ENCODE results near the gene KL. TPM values are rescaled to one million over a fixed set of nuclear protein-coding genes. Genes with fewer than 3 reads are reported as not detected.

Gene KL
- polyA plus RNA-seq, 1 donor (not counting 4 experiments of a cell fraction or from before 2014, with no cell fraction given), result not detected

DNA sequence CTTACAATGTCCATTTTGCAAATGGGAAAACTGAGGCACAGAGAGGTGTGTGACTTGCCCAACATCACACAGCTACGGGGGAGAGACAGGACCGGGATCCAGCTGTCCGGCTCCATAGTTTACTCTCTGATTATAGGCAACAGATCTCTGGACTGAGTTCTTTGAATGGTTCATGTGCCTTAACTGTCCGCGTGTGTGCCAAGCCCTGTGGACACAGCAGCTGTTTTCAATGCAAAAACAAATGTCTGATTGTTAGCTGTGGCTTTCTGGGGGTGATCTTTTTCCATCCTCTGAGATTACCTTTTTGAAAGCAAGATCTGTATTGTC, 94.1 kb downstream of the KL start:
- H3K27ac ChIP-seq (ENCODE audit: control insufficient read depth, insufficient read depth, low read length), result no peak overlapping the region
- no peak overlapping the region for H3K4me2 ChIP-seq (ENCODE audit: control insufficient read depth, extremely low read depth, insufficient read depth, low read depth, low read length)
- no peaks in the 10 kb centered on the region for H3K9me3 ChIP-seq (ENCODE audit: control insufficient read depth, low read depth, low read length)
- no peaks in the 10 kb centered on the region for H3K79me2 ChIP-seq (ENCODE audit: control insufficient read depth, insufficient read depth, low read length)
- FAIRE-seq (no peak), DNase-seq (ENCODE audit: low read depth, low spot score) (no peak)
- no peaks in the 10 kb centered on the region for H3K27me3 ChIP-seq (ENCODE audit: control insufficient read depth, extremely low read depth, insufficient read depth, low read length)
- H2AFZ ChIP-seq (ENCODE audit: control insufficient read depth, low read length), result no peak overlapping the region
- H3K4me1 ChIP-seq (ENCODE audit: control insufficient read depth, extremely low read depth, insufficient read depth, low read length), result no peaks in the 10 kb centered on the region
- no peak overlapping the region for H3K4me3 ChIP-seq (ENCODE audit: control insufficient read depth in 2 of 3, extremely low read depth in 1 of 3, insufficient read depth in 2 of 3, low read depth in 1 of 3, low read length in 3 of 3)
- no peak overlapping the region for H3K9ac ChIP-seq (ENCODE audit: control insufficient read depth, extremely low read depth, insufficient read depth, low read length)
- no peaks in the 10 kb centered on the region for H4K20me1 ChIP-seq (ENCODE audit: control insufficient read depth, extremely low read depth, insufficient read depth, low read length)
- H3K36me3 ChIP-seq (ENCODE audit: control insufficient read depth in 2 of 2, extremely low read depth in 1 of 2, insufficient read depth in 2 of 2, low read length in 2 of 2), result peaks cover 39 to 42% of the 10 kb centered on the region in 2 experiments
- dilution Hi-C loops (cut with MboI; ENCODE audit: extremely low pct_ligation_motif_present, low sequenced_read_pairs), result no loop called here
- no peak for TF ChIP-seq EZH2 (IDR thresholded peaks at IDR 0.05; ENCODE audit: low read length)
- TF ChIP-seq, protein P1, sequence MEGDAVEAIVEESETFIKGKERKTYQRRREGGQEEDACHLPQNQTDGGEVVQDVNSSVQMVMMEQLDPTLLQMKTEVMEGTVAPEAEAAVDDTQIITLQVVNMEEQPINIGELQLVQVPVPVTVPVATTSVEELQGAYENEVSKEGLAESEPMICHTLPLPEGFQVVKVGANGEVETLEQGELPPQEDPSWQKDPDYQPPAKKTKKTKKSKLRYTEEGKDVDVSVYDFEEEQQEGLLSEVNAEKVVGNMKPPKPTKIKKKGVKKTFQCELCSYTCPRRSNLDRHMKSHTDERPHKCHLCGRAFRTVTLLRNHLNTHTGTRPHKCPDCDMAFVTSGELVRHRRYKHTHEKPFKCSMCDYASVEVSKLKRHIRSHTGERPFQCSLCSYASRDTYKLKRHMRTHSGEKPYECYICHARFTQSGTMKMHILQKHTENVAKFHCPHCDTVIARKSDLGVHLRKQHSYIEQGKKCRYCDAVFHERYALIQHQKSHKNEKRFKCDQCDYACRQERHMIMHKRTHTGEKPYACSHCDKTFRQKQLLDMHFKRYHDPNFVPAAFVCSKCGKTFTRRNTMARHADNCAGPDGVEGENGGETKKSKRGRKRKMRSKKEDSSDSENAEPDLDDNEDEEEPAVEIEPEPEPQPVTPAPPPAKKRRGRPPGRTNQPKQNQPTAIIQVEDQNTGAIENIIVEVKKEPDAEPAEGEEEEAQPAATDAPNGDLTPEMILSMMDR (optimal IDR thresholded peaks at IDR 0.05 in 1 of 3, IDR thresholded peaks at IDR 0.05 in 1 of 3, conservative IDR thresholded peaks at IDR 0.05 in 1 of 3; ENCODE audit: extremely low read depth in 1 of 3, insufficient read depth in 2 of 3, low read length in 3 of 3), result no peak
- no peaks in the 10 kb centered on the region for H3K9me1 ChIP-seq (ENCODE audit: control insufficient read depth, extremely low read depth, insufficient read depth, low read length)

GRCh38 chr13:33110713-33111413, 94.6 kb downstream of the KL start:
- H3K4me2 ChIP-seq (ENCODE audit: control insufficient read depth, extremely low read depth, insufficient read depth, low read depth, low read length), result no peak overlapping the region
- no peaks in the 10 kb centered on the region for H3K9me1 ChIP-seq (ENCODE audit: control insufficient read depth, extremely low read depth, insufficient read depth, low read length)
- TF ChIP-seq, protein P1 (optimal IDR thresholded peaks at IDR 0.05 in 1 of 3, IDR thresholded peaks at IDR 0.05 in 1 of 3, conservative IDR thresholded peaks at IDR 0.05 in 1 of 3; ENCODE audit: extremely low read depth in 1 of 3, insufficient read depth in 2 of 3, low read length in 3 of 3), result no peak
- TF ChIP-seq EZH2 (IDR thresholded peaks at IDR 0.05; ENCODE audit: low read length), result no peak
- H3K79me2 ChIP-seq (ENCODE audit: control insufficient read depth, insufficient read depth, low read length), result no peaks in the 10 kb centered on the region
- H3K36me3 ChIP-seq (ENCODE audit: control insufficient read depth in 2 of 2, extremely low read depth in 1 of 2, insufficient read depth in 2 of 2, low read length in 2 of 2), result peaks cover 39 to 41% of the 10 kb centered on the region in 2 experiments
- dilution Hi-C loops (cut with MboI; ENCODE audit: extremely low pct_ligation_motif_present, low sequenced_read_pairs), result no loop called here
- H3K27ac ChIP-seq (ENCODE audit: control insufficient read depth, insufficient read depth, low read length), result no peak overlapping the region
- no peaks in the 10 kb centered on the region for H3K9me3 ChIP-seq (ENCODE audit: control insufficient read depth, low read depth, low read length)
- no peaks in the 10 kb centered on the region for H3K27me3 ChIP-seq (ENCODE audit: control insufficient read depth, extremely low read depth, insufficient read depth, low read length)
- DNase-seq (ENCODE audit: low read depth, low spot score) (no peak), FAIRE-seq (no peak)
- no peaks in the 10 kb centered on the region for H4K20me1 ChIP-seq (ENCODE audit: control insufficient read depth, extremely low read depth, insufficient read depth, low read length)
- no peak overlapping the region for H3K4me3 ChIP-seq (ENCODE audit: control insufficient read depth in 2 of 3, extremely low read depth in 1 of 3, insufficient read depth in 2 of 3, low read depth in 1 of 3, low read length in 3 of 3)
- H2AFZ ChIP-seq (ENCODE audit: control insufficient read depth, low read length), result no peak overlapping the region
- H3K4me1 ChIP-seq (ENCODE audit: control insufficient read depth, extremely low read depth, insufficient read depth, low read length), result no peaks in the 10 kb centered on the region
- no peak overlapping the region for H3K9ac ChIP-seq (ENCODE audit: control insufficient read depth, extremely low read depth, insufficient read depth, low read length)
